Fibroblast of lung (primary cell): ENCODE data around the gene ZNF532.

Experiments used
- EZH2 ChIP-seq: IDR thresholded peaks from 2 replicates; pipeline ENCODE4 v1.5.1; 2012; ENCODE audit warnings: low read length, control low read depth, mild to moderate bottlenecking; ENCODE audit errors: missing control alignments
- TF ChIP-seq, protein P1 (sequence below), 2 donors: IDR thresholded peaks in 1 of 2; conservative IDR thresholded peaks in 1 of 2; 1 replicate in 1 of 2; 2 replicates in 1 of 2; pipeline ENCODE4 v1.5.1; 2011 to 2012; ENCODE audit warnings: low read length in 2 of 2, control low read depth in 1 of 2, inconsistent platforms in 1 of 2, low read depth in 1 of 2, mild to moderate bottlenecking in 1 of 2

DNA sequence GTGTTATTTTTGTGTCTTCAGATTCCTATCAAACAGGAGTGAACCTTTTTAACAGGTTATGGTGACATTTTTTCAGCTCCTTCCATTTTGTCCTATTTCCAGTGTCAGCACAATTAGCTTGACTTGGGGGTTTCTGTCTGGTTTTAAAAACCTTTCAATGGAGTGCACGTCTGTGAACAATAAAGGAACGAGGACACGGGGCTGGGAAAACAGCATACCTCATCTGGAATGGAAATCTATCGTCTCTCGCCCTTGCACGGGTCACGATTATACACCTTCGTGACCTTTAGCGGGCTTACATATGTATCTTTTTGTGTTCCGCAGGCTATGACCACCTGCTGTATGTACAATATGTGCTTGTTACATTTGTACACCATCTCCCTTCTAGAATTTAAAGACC lies 2.3 kb upstream of the ZNF532 start:
- TF ChIP-seq, protein P1, sequence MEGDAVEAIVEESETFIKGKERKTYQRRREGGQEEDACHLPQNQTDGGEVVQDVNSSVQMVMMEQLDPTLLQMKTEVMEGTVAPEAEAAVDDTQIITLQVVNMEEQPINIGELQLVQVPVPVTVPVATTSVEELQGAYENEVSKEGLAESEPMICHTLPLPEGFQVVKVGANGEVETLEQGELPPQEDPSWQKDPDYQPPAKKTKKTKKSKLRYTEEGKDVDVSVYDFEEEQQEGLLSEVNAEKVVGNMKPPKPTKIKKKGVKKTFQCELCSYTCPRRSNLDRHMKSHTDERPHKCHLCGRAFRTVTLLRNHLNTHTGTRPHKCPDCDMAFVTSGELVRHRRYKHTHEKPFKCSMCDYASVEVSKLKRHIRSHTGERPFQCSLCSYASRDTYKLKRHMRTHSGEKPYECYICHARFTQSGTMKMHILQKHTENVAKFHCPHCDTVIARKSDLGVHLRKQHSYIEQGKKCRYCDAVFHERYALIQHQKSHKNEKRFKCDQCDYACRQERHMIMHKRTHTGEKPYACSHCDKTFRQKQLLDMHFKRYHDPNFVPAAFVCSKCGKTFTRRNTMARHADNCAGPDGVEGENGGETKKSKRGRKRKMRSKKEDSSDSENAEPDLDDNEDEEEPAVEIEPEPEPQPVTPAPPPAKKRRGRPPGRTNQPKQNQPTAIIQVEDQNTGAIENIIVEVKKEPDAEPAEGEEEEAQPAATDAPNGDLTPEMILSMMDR (conservative IDR thresholded peaks at IDR 0.05 in 1 of 2, IDR thresholded peaks at IDR 0.05 in 1 of 2; ENCODE audit: low read depth in 1 of 2, low read length in 2 of 2) = no peak
- TF ChIP-seq EZH2 = no peak
